Renal cortex interstitium (tissue), 11 donors: Measurements from ENCODE around the gene TSSC4. TPM values are rescaled to one million over a fixed set of nuclear protein-coding genes. Genes with fewer than 3 reads are reported as not detected.

Source experiments
- DNase-seq, 11 donors: peaks; one replicate each; pipeline ENCODE4 v3.0.0-alpha.2; 2013; ENCODE audit warnings: low read depth in 9 of 11, low spot score in 4 of 11; ENCODE audit errors: extremely low read depth in 1 of 11
- polyA plus RNA-seq, 3 donors: library from polyadenylated mRNA; unstranded; fragments of 120-200 nt; gene quantifications; one replicate each; pipeline ENCODE4 v1.2.1, GENCODE V29; 2013; ENCODE audit not compliant: insufficient read length in 3 of 3

TSSC4 gene
- polyA plus RNA-seq, 3 donors, result 30.8 to 45.5 (median 44.8) TPM

- DNase-seq, result no peak
Measured at GRCh38 chr11:2450321-2451041, 49.9 kb downstream of the TSSC4 start.

- DNase-seq, result no peak
Measured at GRCh38 chr11:2451336-2451735, 50.8 kb downstream of the TSSC4 start.

DNA sequence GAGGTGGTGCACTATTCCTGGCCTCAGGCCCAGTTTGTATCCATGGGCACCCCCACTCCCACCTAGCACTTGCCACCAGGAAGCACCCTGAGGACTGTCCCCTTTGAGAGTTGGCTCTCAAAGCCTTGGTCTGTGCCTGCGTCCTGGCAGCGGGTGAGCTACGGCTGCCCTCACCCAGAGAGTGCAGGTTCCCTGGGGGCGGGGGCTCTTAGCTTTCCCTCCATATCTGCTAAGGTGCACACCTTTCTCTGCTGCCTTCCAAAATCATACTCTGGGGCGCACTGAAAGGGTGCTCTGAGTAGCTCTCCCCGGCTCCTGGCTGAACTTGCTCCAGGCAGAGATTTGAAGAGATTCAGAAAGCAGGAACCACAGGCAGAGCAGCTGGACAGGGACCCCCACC, 51.4 kb downstream of the TSSC4 start:
- no peak for DNase-seq

DNA sequence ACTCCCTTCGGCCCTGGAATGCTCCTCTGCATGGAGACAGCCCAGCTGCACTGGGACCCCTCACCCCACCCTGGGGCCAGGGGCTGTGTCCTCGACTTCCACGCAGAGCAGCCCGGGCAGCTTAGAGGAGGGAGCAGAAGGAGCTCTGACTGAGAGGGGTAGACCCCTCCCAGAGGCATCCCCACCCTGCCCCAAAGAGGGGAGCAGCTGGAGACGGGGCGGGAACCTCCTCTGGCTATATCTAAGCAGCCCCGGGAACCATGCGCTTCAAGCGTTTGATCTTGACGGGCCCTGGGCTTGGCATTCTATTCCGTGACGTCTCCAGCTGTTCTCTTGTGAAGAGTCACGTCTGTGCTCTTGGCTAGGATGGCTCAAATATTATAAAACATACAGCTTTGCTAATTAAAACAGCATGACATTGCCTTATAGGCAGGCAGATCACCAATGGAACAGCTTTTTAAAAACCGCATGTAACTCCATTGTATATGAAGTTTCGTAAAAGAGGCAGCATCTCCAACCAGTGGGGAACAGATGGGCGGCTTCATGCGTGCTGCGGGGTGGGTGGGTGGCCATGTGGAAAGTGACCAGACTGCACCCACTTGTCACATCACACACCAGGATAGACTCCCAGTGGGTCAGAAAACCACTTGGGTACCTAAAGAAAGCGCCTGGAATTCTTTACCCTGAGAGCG, 51.9 kb downstream of the TSSC4 start:
- DNase-seq, result peak in 6 of 11 donors; percentile 39 to 69 (median 64)

DNA sequence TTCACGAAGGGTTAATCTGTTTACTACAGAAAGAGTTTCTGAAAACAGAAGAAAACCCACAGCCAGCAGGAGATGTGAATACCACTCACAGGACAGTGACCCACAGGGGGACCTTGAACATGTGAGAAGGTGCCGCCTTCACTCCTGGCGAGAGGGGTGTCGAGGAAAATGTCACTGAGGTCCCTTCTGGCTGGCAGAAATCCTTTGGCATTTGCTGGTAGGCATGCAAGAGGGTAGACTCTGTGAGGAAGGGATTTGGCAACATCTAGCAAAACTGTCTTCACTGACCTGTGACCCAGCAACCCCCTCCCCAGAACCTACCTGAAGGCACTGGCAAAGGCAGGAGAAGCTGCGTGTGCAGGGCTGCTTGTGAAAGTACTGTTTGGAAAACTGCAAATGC, 52.9 kb downstream of the TSSC4 start:
- no peak for DNase-seq

Other genes with a start within 250 kb of the TSSC4 start
- not detected for gene INS, start 239.5 kb upstream of the TSSC4 start, polyA plus RNA-seq
- gene TH, start 228.9 kb upstream of the TSSC4 start, polyA plus RNA-seq, result 1 to 10 TPM in 2 of 3 donors, under 1 TPM in 1; 0.73 to 1.7 (median 1.4) TPM
- 1 to 10 TPM; 1.5 to 3.8 (median 2.5) TPM for gene ASCL2, start 130.2 kb upstream of the TSSC4 start, polyA plus RNA-seq
- 1 to 10 TPM in 1 of 3 donors, under 1 TPM in 2; 0.67 to 1.1 (median 0.82) TPM for gene C11orf21, start 98.8 kb upstream of the TSSC4 start, polyA plus RNA-seq
- gene TSPAN32, start 98.7 kb upstream of the TSSC4 start, polyA plus RNA-seq, result 1 to 10 TPM; 1.6 to 2.7 (median 2.6) TPM
- 100 to 1,000 TPM; 528 to 587 (median 583) TPM for gene CD81, start 23.4 kb upstream of the TSSC4 start, polyA plus RNA-seq
- 1 to 10 TPM; 2.7 to 4.5 (median 3.5) TPM for gene TRPM5, start 43.8 kb downstream of the TSSC4 start, polyA plus RNA-seq
- gene KCNQ1, start 44.3 kb downstream of the TSSC4 start, polyA plus RNA-seq, result 10 to 100 TPM in 2 of 3 donors, 1 to 10 TPM in 1; 9.2 to 13.2 (median 10.6) TPM